ENCODE results near the gene TYSND1. TPM values are rescaled to one million over a fixed set of nuclear protein-coding genes. Genes with fewer than 3 reads are reported as not detected.

The TYSND1 gene
- 10.2 to 18.4 TPM (median 17.7 TPM) in 5 replicates for total RNA-seq (2022; extraction: Qiagen RNA extraction)

DNA sequence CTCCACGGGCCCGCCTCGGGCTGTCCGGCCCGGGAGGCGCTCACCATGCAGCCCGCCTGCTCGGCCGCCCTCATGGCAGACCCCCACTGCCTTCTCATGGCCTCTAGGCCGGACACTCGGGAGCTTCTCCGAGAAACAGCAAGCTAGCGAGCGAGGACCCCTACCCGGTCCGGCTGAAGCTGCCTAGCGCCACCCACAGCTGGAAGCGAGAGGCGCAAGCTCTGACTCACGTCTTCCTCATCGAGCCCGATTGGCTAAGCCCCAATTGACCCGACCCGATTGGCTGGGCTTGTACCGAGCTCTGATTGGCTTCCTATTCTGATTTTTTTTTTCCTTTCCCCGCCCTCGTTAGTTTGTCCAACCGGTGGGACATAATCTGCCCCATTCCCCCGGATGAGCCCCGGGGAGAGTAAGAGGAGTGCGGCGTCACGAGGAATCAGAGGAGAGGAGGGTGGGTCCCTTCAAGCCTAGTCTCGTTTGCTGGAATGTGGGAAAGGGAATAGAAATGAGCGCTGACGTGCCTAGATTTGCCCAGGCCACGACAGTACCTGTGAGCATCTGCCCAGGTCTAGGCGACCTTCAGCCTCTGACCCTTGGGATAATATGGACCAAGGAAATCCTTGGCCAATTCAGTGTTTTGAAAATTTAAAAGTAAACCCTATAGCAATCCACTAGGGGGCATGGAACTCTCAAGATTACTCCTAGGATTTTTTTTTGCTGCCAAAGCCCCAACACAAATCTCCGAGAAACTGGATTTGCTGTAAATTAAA is at the start of gene TYSND1:
Gene TYSND1, minus strand, starts transcription at position 212 of the 770 bp plus-strand sequence. Its CDS starts 114 bp downstream, at position 98.

DNA sequence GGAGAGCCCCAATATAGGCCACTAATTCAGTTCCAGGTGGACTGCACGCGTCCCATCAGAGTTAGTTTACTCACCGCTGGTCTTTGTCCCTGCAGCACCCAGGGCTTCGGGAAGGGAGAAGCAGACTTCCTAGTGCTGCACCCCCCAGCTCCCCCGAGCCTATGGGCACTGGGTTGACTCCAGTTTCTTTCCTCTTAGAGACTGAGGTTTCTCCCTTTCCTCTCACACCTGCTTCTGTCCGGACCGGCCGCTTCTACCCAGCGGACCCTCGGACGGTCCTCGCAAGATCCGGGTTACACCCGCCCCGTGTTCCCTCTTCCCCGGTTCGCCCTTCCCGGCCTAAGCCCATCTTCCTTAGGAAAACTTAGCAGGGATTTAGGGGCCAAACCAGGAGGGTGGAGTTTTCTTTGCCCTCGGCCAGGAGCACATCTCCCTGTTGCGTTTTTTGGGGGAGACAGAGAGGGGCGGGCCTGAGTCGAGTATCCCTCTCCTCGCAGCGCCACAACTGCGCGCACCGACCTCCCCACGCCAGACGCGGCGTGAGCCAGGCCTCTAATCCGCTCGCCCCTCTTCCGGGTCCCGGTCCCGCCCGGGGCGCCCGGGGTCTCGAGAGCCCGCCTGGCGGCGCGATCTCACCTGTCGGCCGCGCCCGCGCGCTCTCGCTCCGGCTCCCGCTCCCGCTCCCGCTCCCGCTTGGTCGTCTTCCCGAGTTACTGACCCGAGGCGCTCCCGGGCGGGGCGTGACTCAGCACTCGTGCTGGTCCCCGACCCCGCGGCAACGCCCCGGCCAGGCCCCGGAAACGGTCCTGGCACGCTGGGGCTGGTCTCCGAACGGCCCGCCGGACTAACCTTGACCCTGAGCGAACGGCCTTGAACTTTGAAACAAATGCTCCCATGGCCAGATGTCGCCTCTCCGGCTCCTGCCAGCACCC is 14.1 kb downstream of the TYSND1 start, which contains the start of gene AIFM2:
Gene AIFM2, minus strand, starts transcription at position 728 of the 932 bp plus-strand sequence. CDS start 8,741 bp downstream, outside the sequence.

Other genes starting within 250 kb of the TYSND1 start
- 23.0 to 28.5 TPM (median 27.8 TPM) in 5 replicates for gene MACROH2A2, start 93.9 kb downstream of the TYSND1 start, total RNA-seq (2022; extraction: Qiagen RNA extraction)
- gene AIFM2, start 13.9 kb downstream of the TYSND1 start, total RNA-seq (2022; extraction: Qiagen RNA extraction), result 29.3 to 39.2 TPM (median 35.9 TPM) in 5 replicates
- gene SAR1A, start 23.8 kb upstream of the TYSND1 start, total RNA-seq (2022; extraction: Qiagen RNA extraction), result 79.1 to 95.9 TPM (median 84.2 TPM) in 5 replicates
- 209 to 255 TPM (median 213 TPM) in 5 replicates for gene PPA1, start 86.7 kb upstream of the TYSND1 start, total RNA-seq (2022; extraction: Qiagen RNA extraction)
- 0.02 TPM in 1 of 5 replicates, not detected in the others for gene NPFFR1, start 137.3 kb upstream of the TYSND1 start, total RNA-seq (2022; extraction: Qiagen RNA extraction)
- gene LRRC20, start 235.9 kb upstream of the TYSND1 start, total RNA-seq (2022; extraction: Qiagen RNA extraction), result 17.0 to 21.5 TPM (median 20.5 TPM) in 5 replicates

Data from A549 treated with Mapracorat at 1 μM for 4 hours (cell line).